Epithelial cell of esophagus (primary cell): ENCODE results near the gene BRINP2.

Source experiments
- DNase-seq: peaks from one replicate; pipeline ENCODE4 v3.0.0; 2010; ENCODE audit warnings: low read depth
- H3K4me3 ChIP-seq: 2 replicates; pipeline ENCODE4 v1.5.1; 2011; ENCODE audit warnings: mild to moderate bottlenecking, low read length, control low read depth
- CTCF ChIP-seq: IDR thresholded peaks from 2 replicates; pipeline ENCODE4 v1.5.1; 2011; ENCODE audit warnings: low read depth, mild to moderate bottlenecking, low read length, control low read depth, inconsistent platforms; ENCODE audit not compliant: insufficient read depth; ENCODE audit errors: missing control alignments

BRINP2 gene

GRCh38 chr1:177165069-177165439 lies 5.7 kb upstream of the BRINP2 start:
- no peak overlapping the region for H3K4me3 ChIP-seq
- TF ChIP-seq CTCF: no peak
- no peak for DNase-seq

- TF ChIP-seq CTCF: no peak
- no peak for DNase-seq
- no peak overlapping the region for H3K4me3 ChIP-seq
Measured at GRCh38 chr1:177171536-177172123, 872 bp downstream of the BRINP2 start.

- DNase-seq: no peak
- no peak for TF ChIP-seq CTCF
- no peak overlapping the region for H3K4me3 ChIP-seq
Measured at GRCh38 chr1:177172272-177172671, 1.5 kb downstream of the BRINP2 start.

GRCh38 chr1:177172866-177173265 lies 2.1 kb downstream of the BRINP2 start:
- TF ChIP-seq CTCF: no peak
- no peak for DNase-seq
- no peak overlapping the region for H3K4me3 ChIP-seq

- H3K4me3 ChIP-seq: no peak overlapping the region
- DNase-seq: no peak
- TF ChIP-seq CTCF: no peak
Measured at GRCh38 chr1:177173976-177174375, 3.2 kb downstream of the BRINP2 start.

GRCh38 chr1:177174921-177175634 lies 4.3 kb downstream of the BRINP2 start:
- no peak for TF ChIP-seq CTCF
- no peak overlapping the region for H3K4me3 ChIP-seq
- no peak for DNase-seq

GRCh38 chr1:177181280-177181630 lies 10.5 kb downstream of the BRINP2 start:
- peak overlapping the region; percentile 5 for H3K4me3 ChIP-seq
- TF ChIP-seq CTCF: no peak
- no peak for DNase-seq
